GM11168 (cell line): ENCODE data around the gene CLDN14.

Experiments used
- in situ Hi-C: fragments of 300-500 bp; cut with MboI; formaldehyde crosslinking; loops from one replicate; pipeline ENCODE4 v1.12.0; 2022; ENCODE audit warnings: low sequenced_read_pairs; ENCODE audit not compliant: unreplicated experiment

CLDN14 gene

GRCh38 chr21:36479415-36480402 is at the start of gene CLDN14:
Gene CLDN14 (minus strand): TSS chr21:36480122. CDS start chr21:36461695, 18,427 bp downstream.
- in situ Hi-C loops, result no loop called here

GRCh38 chr21:36528716-36529115 is 48.8 kb upstream of the CLDN14 start:
- in situ Hi-C loops, result no loop called here

GRCh38 chr21:36527317-36527716 is 47.4 kb upstream of the CLDN14 start:
- in situ Hi-C loops, result no loop called here

- in situ Hi-C loops, result no loop called here
Measured at GRCh38 chr21:36526104-36526503, 46.2 kb upstream of the CLDN14 start.

- in situ Hi-C loops, result no loop called here
Measured at GRCh38 chr21:36524477-36524876, 44.6 kb upstream of the CLDN14 start.

GRCh38 chr21:36522219-36522808 is 42.4 kb upstream of the CLDN14 start:
- in situ Hi-C loops, result no loop called here

- in situ Hi-C loops, result no loop called here
Measured at GRCh38 chr21:36518883-36519492, 39.1 kb upstream of the CLDN14 start.

GRCh38 chr21:36517366-36518075 is 37.6 kb upstream of the CLDN14 start:
- in situ Hi-C loops, result no loop called here

- in situ Hi-C loops, result no loop called here
Measured at GRCh38 chr21:36516281-36516680, 36.4 kb upstream of the CLDN14 start.

GRCh38 chr21:36513430-36513829 is 33.5 kb upstream of the CLDN14 start:
- in situ Hi-C loops, result no loop called here

- in situ Hi-C loops, result no loop called here
Measured at GRCh38 chr21:36512971-36513370, 33.0 kb upstream of the CLDN14 start.

GRCh38 chr21:36511484-36512220 is 31.7 kb upstream of the CLDN14 start:
- in situ Hi-C loops, result no loop called here

GRCh38 chr21:36510911-36511310 is 31.0 kb upstream of the CLDN14 start:
- in situ Hi-C loops, result no loop called here

- in situ Hi-C loops, result no loop called here
Measured at GRCh38 chr21:36509973-36510664, 30.2 kb upstream of the CLDN14 start.

- in situ Hi-C loops, result no loop called here
Measured at GRCh38 chr21:36508948-36509347, 29.0 kb upstream of the CLDN14 start.

GRCh38 chr21:36507397-36508018 is 27.6 kb upstream of the CLDN14 start:
- in situ Hi-C loops, result no loop called here

- in situ Hi-C loops, result no loop called here
Measured at GRCh38 chr21:36506482-36506881, 26.6 kb upstream of the CLDN14 start.
